Adrenal gland (tissue), 12 donors: ENCODE measurements around the gene ANAPC2. TPM values are rescaled to one million over a fixed set of nuclear protein-coding genes. Genes with fewer than 3 reads are reported as not detected.

Source experiments
- DNase-seq, 7 donors: peaks; one replicate each; pipeline ENCODE4 v3.0.0-alpha.2; 2019 to 2020
- H3K27ac ChIP-seq, 5 donors: fragments of 200-600 bp; sonication (generic) in 4 of 5; 1 replicate in 3 of 5; 2 replicates in 2 of 5; pipeline versions ENCODE4 v1.5.1 to v1.8.0; 2016 to 2020; ENCODE audit warnings: mild to moderate bottlenecking in 1 of 5
- H3K27me3 ChIP-seq: fragments of 200-600 bp; 2 replicates; pipeline ENCODE4 v1.8.0; 2021
- H3K36me3 ChIP-seq, 2 donors: fragments of 200-600 bp; replicated peaks in 1 of 2; 1 replicate in 1 of 2; 2 replicates in 1 of 2; pipeline versions ENCODE4 v1.5.1 to v1.8.0; 2018 to 2022
- H3K4me1 ChIP-seq, 2 donors: fragments of 200-600 bp; replicated peaks in 1 of 2; 1 replicate in 1 of 2; 2 replicates in 1 of 2; pipeline versions ENCODE4 v1.5.1 to v1.8.0; 2018 to 2021
- H3K4me3 ChIP-seq, 4 donors: fragments of 200-600 bp; sonication (generic) in 3 of 4; one replicate each; pipeline ENCODE4 v1.5.1; 2016 to 2018
- H3K9me3 ChIP-seq, 3 donors: fragments of 200-600 bp; sonication (generic) in 1 of 3; replicated peaks in 1 of 3; 1 replicate in 2 of 3; 2 replicates in 1 of 3; pipeline versions ENCODE4 v1.5.1 to v1.8.0; 2016 to 2021
- CTCF ChIP-seq, 6 experiments: fragments of 450-650 bp in 4 of 6; fragments of 200-600 bp in 2 of 6; sonication (generic) in 1 of 6; IDR thresholded peaks; 1 replicate in 5 of 6; 2 replicates in 1 of 6; pipeline versions ENCODE4 v1.5.1 to v1.8.0; 2016 to 2021; ENCODE audit warnings: antibody characterized with exemption in 6 of 6, mild to moderate bottlenecking in 2 of 6, moderate library complexity in 1 of 6
- POLR2A ChIP-seq, 2 donors: fragments of 450-650 bp; IDR thresholded peaks; one replicate each; pipeline ENCODE4 v1.6.1; 2017; ENCODE audit warnings: antibody characterized with exemption in 2 of 2, mild to moderate bottlenecking in 2 of 2, moderate library complexity in 1 of 2
- WGBS, 4 donors: extraction: QIAGEN DNeasy Blood & Tissue Kit in 2 of 4; methylation state at CpG; one replicate each; pipeline versions ENCODE4 v1.1.5 to v1.1.7; 2013 to 2017; 5-methylcytosine and 5-hydroxymethylcytosine counted together
- intact Hi-C, 2 donors: fragments of 100-400 bp; cut with DNase I; formaldehyde crosslinking; loops; one replicate each; pipeline versions ENCODE4 v1.14.1 to v1.15.0; 2022 to 2023
- polyA plus RNA-seq, 3 donors: library from polyadenylated mRNA; stranded (reverse); fragments of 200-250 nt in 2 of 3; fragments of 350-450 nt in 1 of 3; fragmentation: Illumina TruSeq in 1 of 3; extraction: RNeasy Lipid Tissue Mini Kit (QIAGEN cat#74804) in 1 of 3; gene quantifications; one replicate each; pipeline ENCODE4 v1.2.3, GENCODE V29; 2013 to 2014
- total RNA-seq, 9 donors: library from RNA; depleted of rRNA in 4 of 9; stranded (reverse); fragments of >200 nt in 4 of 9; fragments of 120-200 nt in 1 of 9; fragmentation: NEBNext Ultra II Directional in 1 of 9; extraction: Animal tissue kit (Norgen Biotek cat#: 25700) in 1 of 9; gene quantifications; one replicate each; pipeline versions ENCODE4 v1.1.0 to v1.2.4, GENCODE V29; 2013 to 2023
- donor health status: healthy with polysubstance abuse.
- donor health status: Bipolar disorder and iron deficiency.
- donor health status: DM: yes; HTN: yes; CAD: no.
- donor health status: DM: no; HTN: no; CAD: no.
- donor health status: DM: no; HTN: no; CAD: no.
- donor health status: DM: yes; HTN: yes; CAD: no.

The ANAPC2 gene
- total and polyA plus RNA-seq, 12 donors = 7.1 to 162 (median 32.0) TPM

- no peak for DNase-seq
- Histone ChIP-seq H3K4me3 (no peak overlapping the region), H3K9me3 (no peaks in the 10 kb centered on the region), H3K36me3 (no peaks in the 10 kb centered on the region), H3K27ac (no peak overlapping the region), H3K27me3 (peaks cover 71% of the 10 kb centered on the region), H3K4me1 (peaks cover 0 to 15% of the 10 kb centered on the region in 2 donors)
- TF ChIP-seq POLR2A (IDR thresholded peaks at IDR 0.05) = no peak
- 25 to 34% (median 32%) methylated on average over 13 to 14 of the region's 14 CpGs for WGBS, 4 donors
- intact Hi-C loops = no loop called here
Observed at GRCh38 chr9:137159105-137160053, 29.0 kb downstream of the ANAPC2 start.

- peaks cover 63% of the 10 kb centered on the region for H3K27me3 ChIP-seq
- H3K4me3 ChIP-seq = no peak overlapping the region
- DNase-seq = no peak
- WGBS, 4 donors = 32 to 59% (median 39%) methylated on average over 3 to 4 of the region's 4 CpGs
- H3K4me1 ChIP-seq = peaks cover 0 to 15% of the 10 kb centered on the region in 2 donors
- H3K9me3 ChIP-seq = no peaks in the 10 kb centered on the region
- H3K27ac ChIP-seq = no peak overlapping the region
- intact Hi-C loops = no loop called here
- H3K36me3 ChIP-seq = no peaks in the 10 kb centered on the region
- TF ChIP-seq POLR2A (IDR thresholded peaks at IDR 0.05) = no peak
- no peak for TF ChIP-seq CTCF (IDR thresholded peaks at IDR 0.05)
Observed at GRCh38 chr9:137158625-137159024, 29.7 kb downstream of the ANAPC2 start.

GRCh38 chr9:137157618-137158415 is 30.5 kb downstream of the ANAPC2 start:
- intact Hi-C loops = no loop called here
- Histone ChIP-seq H3K4me1 (peaks cover 0 to 9% of the 10 kb centered on the region in 2 donors), H3K36me3 (no peaks in the 10 kb centered on the region), H3K4me3 (no peak overlapping the region), H3K9me3 (no peaks in the 10 kb centered on the region), H3K27me3 (peaks cover 55% of the 10 kb centered on the region), H3K27ac (no peak overlapping the region)
- no peak for TF ChIP-seq CTCF (IDR thresholded peaks at IDR 0.05)
- no peak for TF ChIP-seq POLR2A (IDR thresholded peaks at IDR 0.05)
- WGBS, 4 donors = 56 to 65% (median 59%) methylated on average over 11 to 19 of the region's 19 CpGs
- DNase-seq = no peak

GRCh38 chr9:137156567-137157375 is 31.6 kb downstream of the ANAPC2 start:
- H3K27ac ChIP-seq = no peak overlapping the region
- no peak overlapping the region for H3K4me3 ChIP-seq
- intact Hi-C loops = no loop called here
- peak in 1 of 7 donors; percentile 16 for DNase-seq
- peaks cover 0 to 4% of the 10 kb centered on the region in 2 donors for H3K4me1 ChIP-seq
- no peaks in the 10 kb centered on the region for H3K9me3 ChIP-seq
- H3K27me3 ChIP-seq = peaks cover 45% of the 10 kb centered on the region
- 0 to 20% (median 3%) methylated on average over 2 to 65 of the region's 65 CpGs for WGBS, 4 donors
- H3K36me3 ChIP-seq = no peaks in the 10 kb centered on the region
- no peak for TF ChIP-seq CTCF (IDR thresholded peaks at IDR 0.05)
- no peak for TF ChIP-seq POLR2A (IDR thresholded peaks at IDR 0.05)
